SH-SY5Y (cell line): ENCODE data around the gene AEN.

Experiments
- GATA2 ChIP-seq: IDR thresholded peaks from 2 replicates; pipeline ENCODE4 v1.6.1; 2011; ENCODE audit warnings: mild to moderate bottlenecking, low read depth, low read length
- GATA3 ChIP-seq: IDR thresholded peaks from 2 replicates; pipeline ENCODE4 v1.6.1; 2011; ENCODE audit warnings: low read depth, mild to moderate bottlenecking, low read length, moderate library complexity

The AEN gene

GRCh38 chr15:88621789-88622604, 857 bp downstream of the AEN start:
- TF ChIP-seq GATA3 (no peak), GATA2 (no peak)

GRCh38 chr15:88622605-88622975, 1.4 kb downstream of the AEN start:
- TF ChIP-seq GATA2 (no peak), GATA3 (no peak)

GRCh38 chr15:88623061-88623460, 1.9 kb downstream of the AEN start:
- TF ChIP-seq GATA2 = no peak
- TF ChIP-seq GATA3 = no peak

- no peak for TF ChIP-seq GATA2
- no peak for TF ChIP-seq GATA3
These were observed 2.5 kb downstream of the AEN start for GRCh38 chr15:88623632-88624031.

GRCh38 chr15:88624156-88624970, 3.2 kb downstream of the AEN start:
- TF ChIP-seq GATA3 (no peak), GATA2 (no peak)

GRCh38 chr15:88624971-88625490, 3.9 kb downstream of the AEN start:
- TF ChIP-seq GATA2 (no peak), GATA3 (no peak)

GRCh38 chr15:88625943-88626741, 5.0 kb downstream of the AEN start:
- TF ChIP-seq GATA3 (no peak), GATA2 (no peak)

GRCh38 chr15:88627463-88627862, 6.3 kb downstream of the AEN start:
- TF ChIP-seq GATA2 = no peak
- TF ChIP-seq GATA3 = no peak

- no peak for TF ChIP-seq GATA3
- no peak for TF ChIP-seq GATA2
These were observed 7.0 kb downstream of the AEN start for GRCh38 chr15:88628018-88628654.

GRCh38 chr15:88629071-88629470, 7.9 kb downstream of the AEN start:
- no peak for TF ChIP-seq GATA3
- TF ChIP-seq GATA2 = no peak

- TF ChIP-seq GATA3 (no peak), GATA2 (no peak)
These were observed 9.1 kb downstream of the AEN start for GRCh38 chr15:88630141-88630721.

- no peak for TF ChIP-seq GATA3
- no peak for TF ChIP-seq GATA2
These were observed 9.8 kb downstream of the AEN start for GRCh38 chr15:88630798-88631463.

GRCh38 chr15:88631464-88632028, 10.4 kb downstream of the AEN start:
- TF ChIP-seq GATA2 (no peak), GATA3 (no peak)
